ENCODE data around the gene RNU6-7. TPM values are rescaled to one million over a fixed set of nuclear protein-coding genes. Genes with fewer than 3 reads are reported as not detected.

Gene RNU6-7
- total and polyA plus RNA-seq, 10 of the 15 experiments (the other 5 are each of a cell fraction or from before 2014, with no cell fraction given): not detected

- TF ChIP-seq BRCA1 (IDR thresholded peaks at IDR 0.05; ENCODE audit: low read depth, low read length) (no peak), CBFB (IDR thresholded peaks at IDR 0.05; ENCODE audit: low read depth) (no peak), SIN3A (IDR thresholded peaks at IDR 0.05; ENCODE audit: low read depth, low read length) (0 out of 2 replicates have a peak, but pooled peaks have one; percentile 45), NR2F1 (conservative IDR thresholded peaks at IDR 0.05) (peak; percentile 76; the same call in 1 of the 2 replicates), NFYA (IDR thresholded peaks at IDR 0.05; ENCODE audit: borderline replicate concordance, low read depth, low read length) (no peak), FOXK2 (IDR thresholded peaks at IDR 0.05) (peak; percentile 48), CEBPB (IDR thresholded peaks at IDR 0.05; ENCODE audit: borderline replicate concordance in 1 of 2, low read depth in 2 of 2, low read length in 2 of 2) (no peak), CHD2 (IDR thresholded peaks at IDR 0.05; ENCODE audit: borderline replicate concordance, low read depth, low read length) (no peak), ZSCAN29 (IDR thresholded peaks at IDR 0.05) (no peak), BACH1 (IDR thresholded peaks at IDR 0.05; ENCODE audit: borderline replicate concordance) (no peak), NKRF (conservative IDR thresholded peaks at IDR 0.05) (peak; percentile 69), SREBF2 (IDR thresholded peaks at IDR 0.05; ENCODE audit: low read length) (no peak)
- TF ChIP-seq, protein P1, sequence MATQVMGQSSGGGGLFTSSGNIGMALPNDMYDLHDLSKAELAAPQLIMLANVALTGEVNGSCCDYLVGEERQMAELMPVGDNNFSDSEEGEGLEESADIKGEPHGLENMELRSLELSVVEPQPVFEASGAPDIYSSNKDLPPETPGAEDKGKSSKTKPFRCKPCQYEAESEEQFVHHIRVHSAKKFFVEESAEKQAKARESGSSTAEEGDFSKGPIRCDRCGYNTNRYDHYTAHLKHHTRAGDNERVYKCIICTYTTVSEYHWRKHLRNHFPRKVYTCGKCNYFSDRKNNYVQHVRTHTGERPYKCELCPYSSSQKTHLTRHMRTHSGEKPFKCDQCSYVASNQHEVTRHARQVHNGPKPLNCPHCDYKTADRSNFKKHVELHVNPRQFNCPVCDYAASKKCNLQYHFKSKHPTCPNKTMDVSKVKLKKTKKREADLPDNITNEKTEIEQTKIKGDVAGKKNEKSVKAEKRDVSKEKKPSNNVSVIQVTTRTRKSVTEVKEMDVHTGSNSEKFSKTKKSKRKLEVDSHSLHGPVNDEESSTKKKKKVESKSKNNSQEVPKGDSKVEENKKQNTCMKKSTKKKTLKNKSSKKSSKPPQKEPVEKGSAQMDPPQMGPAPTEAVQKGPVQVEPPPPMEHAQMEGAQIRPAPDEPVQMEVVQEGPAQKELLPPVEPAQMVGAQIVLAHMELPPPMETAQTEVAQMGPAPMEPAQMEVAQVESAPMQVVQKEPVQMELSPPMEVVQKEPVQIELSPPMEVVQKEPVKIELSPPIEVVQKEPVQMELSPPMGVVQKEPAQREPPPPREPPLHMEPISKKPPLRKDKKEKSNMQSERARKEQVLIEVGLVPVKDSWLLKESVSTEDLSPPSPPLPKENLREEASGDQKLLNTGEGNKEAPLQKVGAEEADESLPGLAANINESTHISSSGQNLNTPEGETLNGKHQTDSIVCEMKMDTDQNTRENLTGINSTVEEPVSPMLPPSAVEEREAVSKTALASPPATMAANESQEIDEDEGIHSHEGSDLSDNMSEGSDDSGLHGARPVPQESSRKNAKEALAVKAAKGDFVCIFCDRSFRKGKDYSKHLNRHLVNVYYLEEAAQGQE (IDR thresholded peaks at IDR 0.05; ENCODE audit: low read depth, low read length): peak; percentile 79; the same call in 1 of the 2 replicates
These were observed 541 bp upstream of the RNU6-7 start (continued) for GRCh38 chr14:32201193-32201815.

All from GM12878 (cell line).